T-helper 9 cell (primary cell): ENCODE results near the gene SRL.
"Not testable (repeated sequence)": the region's sequence is repeated elsewhere in the genome, so short reads cannot be mapped to it uniquely, and the experiment has no call there.

Experiments used
- DNase-seq: peaks from one replicate; pipeline ENCODE4 v3.0.0-alpha.2; 2020

The SRL gene

GRCh38 chr16:4260360-4260759, 18.5 kb upstream of the SRL start:
- DNase-seq, result no peak

- DNase-seq, result no peak
Measured at GRCh38 chr16:4257646-4258556, 16.0 kb upstream of the SRL start.

- peak; percentile 98 for DNase-seq
Measured at GRCh38 chr16:4253394-4254150, 11.7 kb upstream of the SRL start.

GRCh38 chr16:4253012-4253393, 11.1 kb upstream of the SRL start:
- not testable (repeated sequence) for DNase-seq

GRCh38 chr16:4249530-4250308, 7.8 kb upstream of the SRL start:
- no peak for DNase-seq

GRCh38 chr16:4247460-4247784, 5.5 kb upstream of the SRL start:
- no peak for DNase-seq

- no peak for DNase-seq
Measured at GRCh38 chr16:4246777-4247459, 5.0 kb upstream of the SRL start.

GRCh38 chr16:4245077-4245791, 3.4 kb upstream of the SRL start:
- no peak for DNase-seq

- DNase-seq, result no peak
Measured at GRCh38 chr16:4244254-4245076, 2.6 kb upstream of the SRL start.

- DNase-seq, result no peak
Measured at GRCh38 chr16:4241258-4241927, 487 bp downstream of the SRL start.

GRCh38 chr16:4240624-4241023, 1.3 kb downstream of the SRL start:
- no peak for DNase-seq

GRCh38 chr16:4239682-4240175, 2.2 kb downstream of the SRL start:
- DNase-seq, result no peak

GRCh38 chr16:4239020-4239419, 2.9 kb downstream of the SRL start:
- DNase-seq, result no peak

GRCh38 chr16:4233431-4233830, 8.4 kb downstream of the SRL start:
- no peak for DNase-seq

- no peak for DNase-seq
Measured at GRCh38 chr16:4232541-4233386, 9.1 kb downstream of the SRL start.

- DNase-seq, result no peak
Measured at GRCh38 chr16:4231886-4232285, 10.0 kb downstream of the SRL start.

- no peak for DNase-seq
Measured at GRCh38 chr16:4231367-4231766, 10.5 kb downstream of the SRL start.

- no peak for DNase-seq
Measured at GRCh38 chr16:4227040-4227332, 14.9 kb downstream of the SRL start.

- no peak for DNase-seq
Measured at GRCh38 chr16:4226251-4227039, 15.4 kb downstream of the SRL start.
